Lung (tissue), 12 donors: ENCODE measurements around the gene GBF1. TPM values are rescaled to one million over a fixed set of nuclear protein-coding genes. Genes with fewer than 3 reads are reported as not detected.

Experiments
- ATAC-seq: fragments of 200-7000 bp; cut with Tn5 transposase; one replicate; pipeline ENCODE4 v1.9.1; 2020; ENCODE audit warnings: moderate number of reproducible peaks; ENCODE audit not compliant: insufficient read depth, low FRiP score
- DNase-seq, 3 donors: peaks; one replicate each; pipeline ENCODE4 v3.0.0-alpha.2; 2013 to 2017
- H3K27ac ChIP-seq, 2 donors: one replicate each; pipeline ENCODE4 v1.5.1; 2013; ENCODE audit warnings: mild to moderate bottlenecking in 2 of 2, moderate library complexity in 2 of 2, control low read depth in 1 of 2, inconsistent platforms in 1 of 2, low read depth in 1 of 2, low read length in 1 of 2
- H3K27me3 ChIP-seq, 3 donors: one replicate each; pipeline ENCODE4 v1.5.1; 2013; ENCODE audit warnings: low read length in 2 of 3; ENCODE audit not compliant: control insufficient read depth in 3 of 3, insufficient read depth in 3 of 3
- H3K36me3 ChIP-seq, 4 donors: one replicate each; pipeline ENCODE4 v1.5.1; 2013; ENCODE audit warnings: low read length in 4 of 4, mild to moderate bottlenecking in 1 of 4, moderate library complexity in 1 of 4; ENCODE audit not compliant: control insufficient read depth in 4 of 4, insufficient read depth in 4 of 4
- H3K4me1 ChIP-seq, 5 donors: one replicate each; pipeline ENCODE4 v1.5.1; 2013; ENCODE audit warnings: low read length in 5 of 5, mild to moderate bottlenecking in 2 of 5, moderate library complexity in 1 of 5; ENCODE audit not compliant: control insufficient read depth in 5 of 5, insufficient read depth in 5 of 5
- H3K4me3 ChIP-seq: one replicate; pipeline ENCODE4 v1.5.1; 2013; ENCODE audit warnings: mild to moderate bottlenecking, control low read depth, moderate library complexity
- H3K9ac ChIP-seq, 2 donors: one replicate each; pipeline ENCODE4 v1.5.1; 2013; ENCODE audit warnings: low read length in 2 of 2, control low read depth in 1 of 2; ENCODE audit not compliant: insufficient read depth in 1 of 2
- H3K9me3 ChIP-seq, 4 donors: one replicate each; pipeline ENCODE4 v1.5.1; 2013; ENCODE audit warnings: low read length in 3 of 4, mild to moderate bottlenecking in 1 of 4, moderate library complexity in 1 of 4; ENCODE audit not compliant: control insufficient read depth in 4 of 4, insufficient read depth in 3 of 4
- WGBS, 2 donors: extraction: QIAGEN DNeasy Blood & Tissue Kit; methylation state at CpG; one replicate each; pipeline ENCODE4 v1.1.7; 2013; 5-methylcytosine and 5-hydroxymethylcytosine counted together
- polyA plus RNA-seq, 2 donors: library from polyadenylated mRNA; stranded (reverse); fragments of 200-250 nt; gene quantifications; one replicate each; pipeline ENCODE4 v1.2.1, GENCODE V29; 2013
- total RNA-seq, 2 donors: library from RNA; depleted of rRNA in 1 of 2; stranded (reverse); fragments of >200 nt in 1 of 2; gene quantifications; one replicate each; pipeline ENCODE4 v1.2.1, GENCODE V29; 2014 to 2021
- TF ChIP-seq, protein P1 (sequence below): IDR thresholded peaks from 2 replicates; pipeline ENCODE4 v1.5.1; 2012; ENCODE audit warnings: mild to moderate bottlenecking; ENCODE audit errors: control extremely low read depth, extremely low read depth
- donor health status: control.
- donor health status: control.
- donor health status: Bipolar disorder and iron deficiency.
- donor health status: healthy.
- donor health status: DM: yes; HTN: yes; CAD: no.

The GBF1 gene
- total and polyA plus RNA-seq, 4 donors = 11.6 to 48.5 (median 25.4) TPM

DNA sequence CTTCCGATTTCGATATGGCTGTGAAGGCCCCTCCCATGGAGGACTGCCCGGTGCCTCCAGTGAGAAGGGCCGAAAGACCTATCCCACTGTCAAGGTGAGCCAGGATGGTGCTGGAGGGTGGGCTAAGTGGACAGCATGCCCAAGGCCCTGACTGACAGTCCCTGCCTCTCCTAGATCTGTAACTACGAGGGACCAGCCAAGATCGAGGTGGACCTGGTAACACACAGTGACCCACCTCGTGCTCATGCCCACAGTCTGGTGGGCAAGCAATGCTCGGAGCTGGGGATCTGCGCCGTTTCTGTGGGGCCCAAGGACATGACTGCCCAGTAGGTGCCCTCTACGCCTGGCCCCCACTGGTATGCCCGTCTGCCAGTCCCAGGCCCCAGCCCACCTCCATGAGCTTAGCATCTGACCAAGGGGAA is 151.4 kb downstream of the GBF1 start:
- 90 to 91% methylated on average over 12 of the region's 12 CpGs for whole genome bisulfite sequencing, 2 donors
- TF ChIP-seq, protein P1, sequence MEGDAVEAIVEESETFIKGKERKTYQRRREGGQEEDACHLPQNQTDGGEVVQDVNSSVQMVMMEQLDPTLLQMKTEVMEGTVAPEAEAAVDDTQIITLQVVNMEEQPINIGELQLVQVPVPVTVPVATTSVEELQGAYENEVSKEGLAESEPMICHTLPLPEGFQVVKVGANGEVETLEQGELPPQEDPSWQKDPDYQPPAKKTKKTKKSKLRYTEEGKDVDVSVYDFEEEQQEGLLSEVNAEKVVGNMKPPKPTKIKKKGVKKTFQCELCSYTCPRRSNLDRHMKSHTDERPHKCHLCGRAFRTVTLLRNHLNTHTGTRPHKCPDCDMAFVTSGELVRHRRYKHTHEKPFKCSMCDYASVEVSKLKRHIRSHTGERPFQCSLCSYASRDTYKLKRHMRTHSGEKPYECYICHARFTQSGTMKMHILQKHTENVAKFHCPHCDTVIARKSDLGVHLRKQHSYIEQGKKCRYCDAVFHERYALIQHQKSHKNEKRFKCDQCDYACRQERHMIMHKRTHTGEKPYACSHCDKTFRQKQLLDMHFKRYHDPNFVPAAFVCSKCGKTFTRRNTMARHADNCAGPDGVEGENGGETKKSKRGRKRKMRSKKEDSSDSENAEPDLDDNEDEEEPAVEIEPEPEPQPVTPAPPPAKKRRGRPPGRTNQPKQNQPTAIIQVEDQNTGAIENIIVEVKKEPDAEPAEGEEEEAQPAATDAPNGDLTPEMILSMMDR = no peak
- no peak overlapping the region for H3K9ac ChIP-seq
- H3K9me3 ChIP-seq = no peaks in the 10 kb centered on the region
- peaks cover 0 to 24% (median 4%) of the 10 kb centered on the region in 4 donors for H3K36me3 ChIP-seq
- H3K4me3 ChIP-seq = no peak overlapping the region
- ATAC-seq (no peak), DNase-seq (peak in 1 of 3 donors; percentile 9)
- peaks cover 0 to 5% (median 0%) of the 10 kb centered on the region in 3 donors for H3K27me3 ChIP-seq
- peak overlapping the region in 1 of 2 donors; percentile 99 for H3K27ac ChIP-seq
- peaks cover 0 to 19% (median 14%) of the 10 kb centered on the region in 5 donors for H3K4me1 ChIP-seq

- TF ChIP-seq, protein P1 = no peak
- 93 to 98% methylated on average over 14 of the region's 14 CpGs for WGBS, 2 donors
- Histone ChIP-seq H3K9ac (no peak overlapping the region), H3K4me3 (no peak overlapping the region), H3K27ac (no peak overlapping the region), H3K9me3 (no peaks in the 10 kb centered on the region), H3K27me3 (peaks cover 0 to 1% (median 0%) of the 10 kb centered on the region in 3 donors), H3K36me3 (peaks cover 0 to 31% (median 4%) of the 10 kb centered on the region in 4 donors), H3K4me1 (peaks cover 0 to 19% (median 14%) of the 10 kb centered on the region in 5 donors)
- ATAC-seq = no peak
- peak in 1 of 3 donors; percentile 7 for DNase-seq
These were observed 152.2 kb downstream of the GBF1 start for GRCh38 chr10:102397222-102398171.

DNA sequence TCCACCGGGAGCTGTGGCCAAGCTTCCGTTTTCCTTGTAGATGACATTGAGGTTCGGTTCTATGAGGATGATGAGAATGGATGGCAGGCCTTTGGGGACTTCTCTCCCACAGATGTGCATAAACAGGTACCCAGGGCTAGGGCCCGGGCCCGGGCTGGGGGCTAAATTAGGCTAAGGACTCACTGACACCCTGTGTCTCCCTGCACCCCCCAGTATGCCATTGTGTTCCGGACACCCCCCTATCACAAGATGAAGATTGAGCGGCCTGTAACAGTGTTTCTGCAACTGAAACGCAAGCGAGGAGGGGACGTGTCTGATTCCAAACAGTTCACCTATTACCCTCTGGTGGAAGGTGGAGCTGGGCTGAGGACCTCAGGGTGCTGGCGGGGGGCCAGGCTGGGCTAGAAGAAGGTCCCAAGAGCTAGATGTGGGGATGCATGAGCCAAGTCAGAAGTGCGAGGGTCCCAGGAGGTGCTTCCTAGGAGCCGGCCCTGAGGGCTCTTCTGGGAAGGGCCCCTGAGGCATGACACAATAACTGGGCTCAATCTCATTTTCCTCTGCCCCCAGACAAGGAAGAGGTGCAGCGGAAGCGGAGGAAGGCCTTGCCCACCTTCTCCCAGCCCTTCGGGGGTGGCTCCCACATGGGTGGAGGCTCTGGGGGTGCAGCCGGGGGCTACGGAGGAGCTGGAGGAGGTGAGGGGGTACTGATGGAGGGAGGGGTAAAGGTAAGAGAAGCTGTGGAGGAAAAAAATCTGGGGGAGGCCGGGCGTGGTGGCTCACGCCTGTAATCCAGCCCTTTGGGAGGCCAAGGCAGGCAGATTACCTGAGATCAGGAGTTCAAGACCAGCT is 153.1 kb downstream of the GBF1 start:
- TF ChIP-seq, protein P1 = no peak
- DNase-seq = no peak
- Histone ChIP-seq H3K27me3 (no peaks in the 10 kb centered on the region), H3K4me1 (peaks cover 0 to 18% (median 14%) of the 10 kb centered on the region in 5 donors), H3K4me3 (no peak overlapping the region), H3K9ac (no peak overlapping the region), H3K36me3 (peaks cover 0 to 36% (median 6%) of the 10 kb centered on the region in 4 donors), H3K27ac (no peak overlapping the region), H3K9me3 (no peaks in the 10 kb centered on the region)
- 92% methylated on average over 21 of the region's 21 CpGs for WGBS, 2 donors
- ATAC-seq = no peak
